Mesenchymal stem cell (in vitro differentiated cells and primary cell): ENCODE results near the gene ABCB9.
A peak's percentile ranks its signal among the peaks of the same experiment; 100 is the strongest.

ENCODE experiments used
- DNase-seq: peaks from one replicate; pipeline ENCODE4 v3.0.0-alpha.2; 2013
- H2AFZ ChIP-seq: one replicate; pipeline ENCODE4 v1.6.1; 2013; ENCODE audit warnings: low read depth, mild to moderate bottlenecking, control low read depth, inconsistent platforms, low read length, moderate library complexity
- H2AK5ac ChIP-seq: 2 replicates; pipeline ENCODE4 v1.6.1; 2013; ENCODE audit warnings: low read length, moderate library complexity, mild to moderate bottlenecking, inconsistent platforms; ENCODE audit not compliant: severe bottlenecking
- H2BK120ac ChIP-seq: one replicate; pipeline ENCODE4 v1.6.1; 2013; ENCODE audit warnings: low read depth, mild to moderate bottlenecking, inconsistent platforms, low read length, moderate library complexity
- H2BK12ac ChIP-seq, 2 experiments: one replicate each; pipeline ENCODE4 v1.6.1; 2013; ENCODE audit warnings: inconsistent platforms in 2 of 2, low read length in 2 of 2, mild to moderate bottlenecking in 2 of 2, moderate library complexity in 2 of 2, control low read depth in 1 of 2
- H2BK15ac ChIP-seq: one replicate; pipeline ENCODE4 v1.6.1; 2013; ENCODE audit warnings: mild to moderate bottlenecking, low read depth, inconsistent platforms; ENCODE audit not compliant: poor library complexity, severe bottlenecking
- H2BK5ac ChIP-seq: 2 replicates; pipeline ENCODE4 v1.6.1; 2013; ENCODE audit warnings: low read depth, mild to moderate bottlenecking, low read length, control low read depth, inconsistent platforms; ENCODE audit not compliant: poor library complexity, severe bottlenecking
- H3K14ac ChIP-seq, 2 experiments: one replicate each; pipeline ENCODE4 v1.6.1; 2013; ENCODE audit warnings: inconsistent platforms in 2 of 2, low read length in 2 of 2, control low read depth in 1 of 2, mild to moderate bottlenecking in 1 of 2, moderate library complexity in 1 of 2
- H3K18ac ChIP-seq, 2 experiments: one replicate each; pipeline ENCODE4 v1.6.1; 2013; ENCODE audit warnings: inconsistent platforms in 2 of 2, low read length in 2 of 2, control low read depth in 1 of 2, low read depth in 1 of 2, mild to moderate bottlenecking in 1 of 2
- H3K23ac ChIP-seq, 2 experiments: one replicate each; pipeline ENCODE4 v1.6.1; 2013; ENCODE audit warnings: inconsistent platforms in 2 of 2, low read length in 2 of 2, mild to moderate bottlenecking in 2 of 2, moderate library complexity in 2 of 2, control low read depth in 1 of 2
- H3K27ac ChIP-seq: 2 replicates; pipeline ENCODE4 v1.5.1; 2013; ENCODE audit warnings: mild to moderate bottlenecking, moderate library complexity, low read length, control low read depth, inconsistent platforms; ENCODE audit not compliant: poor library complexity, severe bottlenecking
- H3K27me3 ChIP-seq, 2 experiments: 2 replicates each; pipeline versions ENCODE4 v1.6.1 to v1.7.0; 2013; ENCODE audit warnings: low read length in 2 of 2, mild to moderate bottlenecking in 2 of 2, moderate library complexity in 2 of 2, control low read depth in 1 of 2, inconsistent platforms in 1 of 2; ENCODE audit not compliant: control insufficient read depth in 1 of 2, insufficient read depth in 1 of 2
- H3K36me3 ChIP-seq, 2 experiments: 2 replicates each; pipeline versions ENCODE4 v1.6.1 to v1.7.0; 2013; ENCODE audit warnings: low read length in 2 of 2, control low read depth in 1 of 2, inconsistent platforms in 1 of 2, low read depth in 1 of 2, mild to moderate bottlenecking in 1 of 2; ENCODE audit not compliant: insufficient read depth in 2 of 2, control insufficient read depth in 1 of 2
- H3K4ac ChIP-seq, 2 experiments: one replicate each; pipeline ENCODE4 v1.6.1; 2013; ENCODE audit warnings: inconsistent platforms in 2 of 2, low read length in 2 of 2, mild to moderate bottlenecking in 2 of 2, moderate library complexity in 2 of 2, control low read depth in 1 of 2, low read depth in 1 of 2
- H3K4me1 ChIP-seq: 2 replicates; pipeline ENCODE4 v1.6.1; 2013; ENCODE audit warnings: low read depth, low read length, control low read depth; ENCODE audit not compliant: control insufficient read depth, insufficient read depth
- H3K4me2 ChIP-seq: 2 replicates; pipeline ENCODE4 v1.6.1; 2013; ENCODE audit warnings: low read length, mild to moderate bottlenecking, inconsistent platforms; ENCODE audit not compliant: poor library complexity, severe bottlenecking
- H3K4me3 ChIP-seq, 2 experiments: 2 replicates each; pipeline versions ENCODE4 v1.5.1 to v1.7.0; 2013; ENCODE audit warnings: low read length in 2 of 2, mild to moderate bottlenecking in 2 of 2, control low read depth in 1 of 2, low read depth in 1 of 2; ENCODE audit not compliant: insufficient read depth in 1 of 2
- H3K79me1 ChIP-seq: replicated peaks from 2 replicates; pipeline ENCODE4 v1.6.1; 2013; ENCODE audit warnings: mild to moderate bottlenecking, control low read depth, low read length, inconsistent platforms; ENCODE audit not compliant: poor library complexity, severe bottlenecking
- H3K9ac ChIP-seq: 2 replicates; pipeline ENCODE4 v1.7.0; 2013; ENCODE audit warnings: mild to moderate bottlenecking, low read length, moderate library complexity
- H3K9me3 ChIP-seq: 2 replicates; pipeline ENCODE4 v1.7.0; 2013; ENCODE audit warnings: mild to moderate bottlenecking, low read length; ENCODE audit not compliant: control insufficient read depth
- H4K8ac ChIP-seq: one replicate; pipeline ENCODE4 v1.6.1; 2013; ENCODE audit warnings: inconsistent platforms, mild to moderate bottlenecking, low read length, moderate library complexity
- H4K91ac ChIP-seq: one replicate; pipeline ENCODE4 v1.6.1; 2013; ENCODE audit warnings: mild to moderate bottlenecking, low read length, inconsistent platforms
- WGBS: methylation state at CpG from one replicate; pipeline ENCODE4 v1.1.7; 2013; ENCODE audit warnings: mixed read lengths; 5-methylcytosine and 5-hydroxymethylcytosine counted together

The ABCB9 gene

GRCh38 chr12:122889761-122890520 is 76.3 kb downstream of the ABCB9 start:
- Histone ChIP-seq H3K27me3 (no peaks in the 10 kb centered on the region), H3K18ac (no peak overlapping the region), H3K4ac (peak overlapping the region in 1 of 2 experiments; percentile 67), H3K9me3 (no peaks in the 10 kb centered on the region), H3K14ac (no peak overlapping the region), H3K4me3 (no peak overlapping the region), H2AK5ac (peak overlapping the region; percentile 79), H3K36me3 (no peaks in the 10 kb centered on the region), H3K4me1 (peaks cover 35% of the 10 kb centered on the region), H2BK120ac (no peak overlapping the region), H3K9ac (no peak overlapping the region), H3K4me2 (no peak overlapping the region), H3K23ac (no peak overlapping the region), H2BK5ac (no peak overlapping the region), H4K91ac (no peak overlapping the region), H2AFZ (no peak overlapping the region), H2BK12ac (no peak overlapping the region), H3K79me1 (no peaks in the 10 kb centered on the region), H2BK15ac (no peak overlapping the region), H3K27ac (no peak overlapping the region), H4K8ac (no peak overlapping the region)
- WGBS = 92% methylated on average over 9 of the region's 13 CpGs
- no peak for DNase-seq

GRCh38 chr12:122888232-122888752 is 78.0 kb downstream of the ABCB9 start:
- H3K14ac ChIP-seq = no peak overlapping the region
- peak; percentile 85 for DNase-seq
- no peak overlapping the region for H3K23ac ChIP-seq
- no peak overlapping the region for H2BK120ac ChIP-seq
- no peaks in the 10 kb centered on the region for H3K79me1 ChIP-seq
- H4K8ac ChIP-seq = peak overlapping the region; percentile 10
- H4K91ac ChIP-seq = no peak overlapping the region
- H3K4me2 ChIP-seq = no peak overlapping the region
- 60% methylated on average over 12 of the region's 12 CpGs for WGBS
- H3K27ac ChIP-seq = peak overlapping the region; percentile 83
- H3K4ac ChIP-seq = peak overlapping the region; percentile 73 to 85
- H3K9ac ChIP-seq = peak overlapping the region; percentile 8
- H2AK5ac ChIP-seq = peak overlapping the region; percentile 99
- H2BK15ac ChIP-seq = peak overlapping the region; percentile 26
- peak overlapping the region; percentile 20 to 78 for H2BK12ac ChIP-seq
- H2BK5ac ChIP-seq = no peak overlapping the region
- no peaks in the 10 kb centered on the region for H3K36me3 ChIP-seq
- H3K4me1 ChIP-seq = peaks cover 26% of the 10 kb centered on the region
- H2AFZ ChIP-seq = no peak overlapping the region
- peak overlapping the region; percentile 34 to 78 for H3K18ac ChIP-seq
- H3K9me3 ChIP-seq = no peaks in the 10 kb centered on the region
- H3K27me3 ChIP-seq = no peaks in the 10 kb centered on the region
- H3K4me3 ChIP-seq = peak overlapping the region in 1 of 2 experiments; percentile 6

- H3K18ac ChIP-seq = peak overlapping the region in 1 of 2 experiments; percentile 37
- no peak overlapping the region for H2AFZ ChIP-seq
- no peak overlapping the region for H3K9ac ChIP-seq
- H3K27me3 ChIP-seq = no peaks in the 10 kb centered on the region
- H2BK5ac ChIP-seq = no peak overlapping the region
- no peaks in the 10 kb centered on the region for H3K36me3 ChIP-seq
- H3K27ac ChIP-seq = peak overlapping the region; percentile 83
- DNase-seq = no peak
- no peak overlapping the region for H3K23ac ChIP-seq
- H3K4ac ChIP-seq = peak overlapping the region in 1 of 2 experiments; percentile 35
- no peaks in the 10 kb centered on the region for H3K9me3 ChIP-seq
- no peak overlapping the region for H2BK15ac ChIP-seq
- H2BK12ac ChIP-seq = no peak overlapping the region
- no peak overlapping the region for H3K4me2 ChIP-seq
- H3K4me1 ChIP-seq = peaks cover 25% of the 10 kb centered on the region
- no peak overlapping the region for H3K14ac ChIP-seq
- 98% methylated on average over 4 of the region's 5 CpGs for WGBS
- no peak overlapping the region for H4K91ac ChIP-seq
- no peak overlapping the region for H2BK120ac ChIP-seq
- H2AK5ac ChIP-seq = peak overlapping the region; percentile 93
- no peak overlapping the region for H4K8ac ChIP-seq
- peaks cover 2% of the 10 kb centered on the region for H3K79me1 ChIP-seq
- H3K4me3 ChIP-seq = no peak overlapping the region
Measured at GRCh38 chr12:122887819-122888212, 78.4 kb downstream of the ABCB9 start.
